Stomach (tissue), 4 donors: Measurements from ENCODE around the gene MGAT5.

Experiments
- POLR2AphosphoS5 ChIP-seq, 3 donors: sonication (generic); formaldehyde crosslinking; IDR thresholded peaks; one replicate each; pipeline ENCODE4 v1.6.1; 2016; ENCODE audit warnings: antibody characterized with exemption in 3 of 3
- TF ChIP-seq, protein P1 (sequence below), 7 experiments: fragments of 450-650 bp in 4 of 7; fragments of 200-600 bp in 3 of 7; sonication (generic) in 3 of 7; IDR thresholded peaks; one replicate each; pipeline ENCODE4 v1.5.1; 2016 to 2019; ENCODE audit warnings: antibody characterized with exemption in 7 of 7, control low read depth in 2 of 7, mild to moderate bottlenecking in 1 of 7

DNA sequence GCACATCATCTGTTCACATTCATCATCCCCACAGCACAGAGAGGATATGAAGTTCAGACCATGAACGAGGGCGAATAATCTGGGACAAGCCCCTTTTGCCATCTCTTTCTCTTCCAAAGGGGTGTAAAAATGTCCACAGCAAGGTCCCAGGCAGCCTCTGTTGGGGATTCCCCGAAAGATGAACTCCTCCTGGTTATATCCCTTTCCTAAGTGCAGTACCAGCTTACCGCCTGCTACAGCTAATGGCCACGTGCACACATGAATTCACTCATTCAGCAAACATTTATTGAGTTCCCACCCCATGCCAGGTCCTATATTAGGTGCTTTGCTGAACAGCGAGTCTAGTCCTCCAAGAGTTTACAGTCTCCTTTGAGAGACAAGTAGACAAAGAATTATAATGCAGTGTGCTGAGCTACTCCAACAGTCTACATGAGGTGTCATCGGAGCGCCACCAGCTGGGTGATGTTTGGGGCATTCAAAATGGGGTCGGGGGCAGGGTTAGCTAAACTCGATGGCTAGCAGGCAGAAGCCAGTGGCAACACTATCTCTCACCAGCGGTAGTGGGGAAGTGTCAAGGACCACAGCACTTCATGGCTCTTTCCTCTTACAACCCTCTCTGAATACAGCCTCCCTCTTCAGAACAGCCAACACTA is 236.0 kb downstream of the MGAT5 start:
- TF ChIP-seq POLR2AphosphoS5 (IDR thresholded peaks at IDR 0.05) = no peak
- TF ChIP-seq, protein P1, sequence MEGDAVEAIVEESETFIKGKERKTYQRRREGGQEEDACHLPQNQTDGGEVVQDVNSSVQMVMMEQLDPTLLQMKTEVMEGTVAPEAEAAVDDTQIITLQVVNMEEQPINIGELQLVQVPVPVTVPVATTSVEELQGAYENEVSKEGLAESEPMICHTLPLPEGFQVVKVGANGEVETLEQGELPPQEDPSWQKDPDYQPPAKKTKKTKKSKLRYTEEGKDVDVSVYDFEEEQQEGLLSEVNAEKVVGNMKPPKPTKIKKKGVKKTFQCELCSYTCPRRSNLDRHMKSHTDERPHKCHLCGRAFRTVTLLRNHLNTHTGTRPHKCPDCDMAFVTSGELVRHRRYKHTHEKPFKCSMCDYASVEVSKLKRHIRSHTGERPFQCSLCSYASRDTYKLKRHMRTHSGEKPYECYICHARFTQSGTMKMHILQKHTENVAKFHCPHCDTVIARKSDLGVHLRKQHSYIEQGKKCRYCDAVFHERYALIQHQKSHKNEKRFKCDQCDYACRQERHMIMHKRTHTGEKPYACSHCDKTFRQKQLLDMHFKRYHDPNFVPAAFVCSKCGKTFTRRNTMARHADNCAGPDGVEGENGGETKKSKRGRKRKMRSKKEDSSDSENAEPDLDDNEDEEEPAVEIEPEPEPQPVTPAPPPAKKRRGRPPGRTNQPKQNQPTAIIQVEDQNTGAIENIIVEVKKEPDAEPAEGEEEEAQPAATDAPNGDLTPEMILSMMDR (IDR thresholded peaks at IDR 0.05) = no peak
